NCI-H345 treated with DMSO at 0.1 percent for 48 hours (cell line): ENCODE results near the gene RLF.

Experiments
- DNase-seq: peaks from one replicate; lab custom pipeline; 2025; ENCODE audit not compliant: unreplicated experiment; lab: John Stamatoyannopoulos, UW

The RLF gene, protein sequence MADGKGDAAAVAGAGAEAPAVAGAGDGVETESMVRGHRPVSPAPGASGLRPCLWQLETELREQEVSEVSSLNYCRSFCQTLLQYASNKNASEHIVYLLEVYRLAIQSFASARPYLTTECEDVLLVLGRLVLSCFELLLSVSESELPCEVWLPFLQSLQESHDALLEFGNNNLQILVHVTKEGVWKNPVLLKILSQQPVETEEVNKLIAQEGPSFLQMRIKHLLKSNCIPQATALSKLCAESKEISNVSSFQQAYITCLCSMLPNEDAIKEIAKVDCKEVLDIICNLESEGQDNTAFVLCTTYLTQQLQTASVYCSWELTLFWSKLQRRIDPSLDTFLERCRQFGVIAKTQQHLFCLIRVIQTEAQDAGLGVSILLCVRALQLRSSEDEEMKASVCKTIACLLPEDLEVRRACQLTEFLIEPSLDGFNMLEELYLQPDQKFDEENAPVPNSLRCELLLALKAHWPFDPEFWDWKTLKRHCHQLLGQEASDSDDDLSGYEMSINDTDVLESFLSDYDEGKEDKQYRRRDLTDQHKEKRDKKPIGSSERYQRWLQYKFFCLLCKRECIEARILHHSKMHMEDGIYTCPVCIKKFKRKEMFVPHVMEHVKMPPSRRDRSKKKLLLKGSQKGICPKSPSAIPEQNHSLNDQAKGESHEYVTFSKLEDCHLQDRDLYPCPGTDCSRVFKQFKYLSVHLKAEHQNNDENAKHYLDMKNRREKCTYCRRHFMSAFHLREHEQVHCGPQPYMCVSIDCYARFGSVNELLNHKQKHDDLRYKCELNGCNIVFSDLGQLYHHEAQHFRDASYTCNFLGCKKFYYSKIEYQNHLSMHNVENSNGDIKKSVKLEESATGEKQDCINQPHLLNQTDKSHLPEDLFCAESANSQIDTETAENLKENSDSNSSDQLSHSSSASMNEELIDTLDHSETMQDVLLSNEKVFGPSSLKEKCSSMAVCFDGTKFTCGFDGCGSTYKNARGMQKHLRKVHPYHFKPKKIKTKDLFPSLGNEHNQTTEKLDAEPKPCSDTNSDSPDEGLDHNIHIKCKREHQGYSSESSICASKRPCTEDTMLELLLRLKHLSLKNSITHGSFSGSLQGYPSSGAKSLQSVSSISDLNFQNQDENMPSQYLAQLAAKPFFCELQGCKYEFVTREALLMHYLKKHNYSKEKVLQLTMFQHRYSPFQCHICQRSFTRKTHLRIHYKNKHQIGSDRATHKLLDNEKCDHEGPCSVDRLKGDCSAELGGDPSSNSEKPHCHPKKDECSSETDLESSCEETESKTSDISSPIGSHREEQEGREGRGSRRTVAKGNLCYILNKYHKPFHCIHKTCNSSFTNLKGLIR (N-terminal part only)

DNA sequence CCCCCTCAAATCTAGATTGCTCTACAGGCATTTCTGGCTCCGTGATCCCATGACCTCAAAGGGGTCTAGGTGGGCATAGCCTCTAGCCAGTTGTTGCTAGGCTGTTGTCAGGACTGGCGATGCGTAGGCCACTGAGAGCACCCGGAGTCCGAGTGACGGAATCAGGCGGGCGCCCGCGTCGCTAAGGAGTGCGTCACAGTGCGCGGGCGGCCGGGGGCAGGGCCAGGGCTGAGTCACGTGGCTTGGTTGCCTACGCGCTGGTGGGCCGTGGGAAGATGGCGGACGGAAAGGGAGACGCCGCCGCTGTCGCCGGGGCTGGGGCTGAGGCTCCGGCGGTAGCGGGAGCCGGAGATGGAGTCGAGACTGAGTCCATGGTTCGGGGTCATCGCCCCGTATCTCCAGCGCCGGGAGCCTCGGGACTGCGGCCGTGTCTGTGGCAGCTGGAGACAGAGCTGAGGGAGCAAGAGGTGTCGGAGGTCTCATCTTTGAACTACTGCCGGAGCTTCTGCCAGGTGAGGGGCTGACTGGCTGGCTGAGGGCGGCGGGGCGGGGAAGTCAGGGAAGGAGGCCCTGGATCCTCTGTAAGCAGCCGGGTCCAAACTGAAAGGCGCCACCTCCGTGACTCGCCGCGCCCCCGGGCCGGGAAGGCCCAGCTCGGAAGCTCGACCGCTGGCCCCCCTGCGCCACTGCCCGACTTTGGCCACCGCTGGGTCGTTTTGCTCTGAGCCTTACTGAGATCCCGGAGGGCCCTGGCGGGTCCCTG lies at the start of gene RLF:
TSS of gene RLF (plus strand) at position 263 of the 763 bp plus-strand sequence. CDS start at position 276, 13 bp downstream.
- peak; percentile 90 for DNase-seq

DNA sequence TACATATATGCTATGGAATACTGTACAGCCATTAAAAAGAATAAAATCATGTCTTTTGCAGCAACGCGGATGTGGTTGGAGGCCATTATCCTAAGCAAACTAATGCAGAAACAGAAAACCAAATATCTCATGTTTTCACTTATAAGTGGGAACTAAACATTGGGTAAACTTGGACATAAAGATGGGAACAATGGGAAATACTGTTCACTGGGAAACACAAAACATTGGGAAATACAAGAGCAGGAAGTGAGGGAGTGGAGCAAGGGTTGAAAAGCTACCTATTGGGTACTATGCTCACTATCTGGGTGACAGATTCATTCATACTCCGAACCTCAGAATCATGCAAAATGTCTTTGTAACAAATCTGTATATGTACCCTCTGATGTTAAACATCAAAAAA lies 46.8 kb upstream of the RLF start:
- DNase-seq = no peak

DNA sequence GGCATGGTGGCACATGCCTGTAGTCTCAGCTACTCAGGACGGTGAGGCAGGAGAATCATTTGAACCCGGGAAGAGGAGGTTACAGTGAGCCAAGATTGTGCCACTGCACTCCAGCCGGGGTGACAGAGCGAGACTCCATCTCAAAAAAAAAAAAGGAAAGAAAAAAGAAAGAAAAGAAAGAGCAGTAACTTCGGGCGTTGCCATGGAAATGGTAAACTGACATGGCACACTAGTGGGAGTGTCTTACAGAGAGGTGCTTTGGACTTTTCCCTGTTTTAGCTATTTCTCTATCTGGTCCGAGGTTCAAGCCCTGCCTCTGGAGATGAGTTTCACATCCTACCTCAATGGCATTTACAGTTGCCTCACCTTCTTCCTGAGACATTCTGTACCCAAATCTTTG lies 41.1 kb upstream of the RLF start:
- DNase-seq = no peak

DNA sequence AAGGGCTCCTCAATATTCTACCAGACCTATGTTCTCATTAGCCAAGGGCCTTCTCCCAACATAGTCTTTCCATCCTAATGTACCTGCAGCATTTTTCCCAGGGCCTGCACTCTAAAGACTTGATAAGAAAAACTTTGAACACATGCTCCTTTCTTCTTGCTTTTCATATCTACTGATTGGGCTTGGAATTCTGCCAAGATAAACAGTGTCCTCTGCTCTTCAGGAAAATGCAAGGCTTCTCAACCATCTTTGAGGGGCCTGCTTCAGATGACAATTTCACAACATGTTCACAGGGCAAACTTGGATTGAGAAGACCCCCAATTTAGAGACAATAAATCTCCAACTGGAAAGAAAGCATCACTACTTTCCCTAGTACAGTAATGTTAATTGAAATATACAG lies 38.3 kb upstream of the RLF start:
- DNase-seq = no peak

DNA sequence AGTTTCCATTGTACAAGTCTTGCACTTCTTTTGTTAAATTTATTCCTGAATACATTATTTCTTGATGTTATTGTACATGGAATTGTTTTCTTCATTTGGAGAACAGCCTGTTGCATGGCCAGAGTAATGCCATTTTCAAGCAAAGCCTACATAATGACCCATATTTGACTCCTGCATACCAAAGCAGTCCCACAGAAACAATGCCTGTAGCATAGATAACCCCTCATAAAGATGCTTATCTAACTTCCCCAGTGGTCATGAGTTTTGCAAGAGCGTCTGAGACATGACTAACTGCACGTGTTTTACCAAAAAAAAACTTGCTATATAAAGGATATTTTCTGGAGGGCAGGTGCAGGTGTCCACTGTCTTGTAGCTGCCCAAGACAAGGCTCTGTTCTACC lies 30.3 kb upstream of the RLF start:
- no peak for DNase-seq

DNA sequence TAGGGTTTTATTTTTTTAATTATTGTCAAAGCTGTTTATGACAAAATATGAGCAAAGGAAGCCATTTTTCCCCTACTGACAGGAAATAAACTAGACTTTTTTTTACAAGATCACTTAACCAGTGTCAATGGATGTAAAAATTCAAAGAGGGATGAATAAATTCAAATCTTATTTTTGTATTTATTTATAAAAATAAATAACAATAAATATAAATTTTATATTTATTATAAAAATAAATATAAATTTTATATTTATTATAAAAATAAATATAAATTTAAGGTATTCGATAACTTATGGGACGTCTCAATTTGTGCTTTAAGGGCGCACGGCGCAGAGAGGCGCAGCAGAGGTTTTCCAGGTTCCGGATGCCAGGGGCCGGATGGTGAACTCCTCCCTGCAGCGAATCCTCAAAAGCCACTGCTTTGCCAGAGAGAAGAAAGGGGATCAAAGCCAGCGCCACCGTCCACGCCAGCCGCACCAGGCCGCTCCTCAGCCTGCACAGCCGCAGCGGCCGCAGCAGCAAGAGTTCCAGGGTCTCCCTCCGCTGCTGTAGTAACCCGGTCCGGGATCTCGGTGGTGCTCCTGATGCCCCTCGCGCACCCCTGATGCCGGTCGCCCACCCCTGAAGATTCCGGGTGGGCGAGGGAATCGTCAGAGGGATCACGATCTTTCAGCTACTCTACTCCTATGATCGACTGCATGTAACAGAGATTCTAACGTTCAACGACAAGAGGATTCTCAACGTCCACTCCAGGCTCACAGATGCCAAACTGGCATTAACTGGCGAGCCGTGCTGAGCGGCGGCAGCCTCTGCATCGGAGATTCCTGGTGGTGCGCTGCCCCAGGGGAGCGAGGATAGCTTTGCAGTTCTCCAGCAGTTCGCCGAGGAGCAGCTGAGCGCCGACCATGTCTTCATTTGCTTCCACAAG lies 28.5 kb upstream of the RLF start:
- DNase-seq = no peak

DNA sequence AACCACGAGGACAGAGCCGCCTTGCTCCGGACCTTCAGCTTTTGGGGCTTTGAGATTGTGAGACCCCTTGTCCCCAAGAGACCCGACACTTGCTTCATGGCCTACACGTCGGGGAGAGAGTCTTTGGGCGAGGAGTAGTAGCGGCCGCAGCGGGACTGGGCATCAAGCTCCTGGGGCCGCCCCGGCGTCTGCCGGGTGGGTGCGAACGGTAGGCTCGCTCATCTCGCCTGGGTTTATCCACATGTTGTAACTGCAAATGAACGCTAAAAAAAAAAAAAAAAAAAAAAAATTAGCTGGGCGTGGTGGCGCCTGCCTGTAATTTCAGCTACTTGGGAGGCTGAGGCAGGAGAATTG lies 27.9 kb upstream of the RLF start:
- DNase-seq = no peak

DNA sequence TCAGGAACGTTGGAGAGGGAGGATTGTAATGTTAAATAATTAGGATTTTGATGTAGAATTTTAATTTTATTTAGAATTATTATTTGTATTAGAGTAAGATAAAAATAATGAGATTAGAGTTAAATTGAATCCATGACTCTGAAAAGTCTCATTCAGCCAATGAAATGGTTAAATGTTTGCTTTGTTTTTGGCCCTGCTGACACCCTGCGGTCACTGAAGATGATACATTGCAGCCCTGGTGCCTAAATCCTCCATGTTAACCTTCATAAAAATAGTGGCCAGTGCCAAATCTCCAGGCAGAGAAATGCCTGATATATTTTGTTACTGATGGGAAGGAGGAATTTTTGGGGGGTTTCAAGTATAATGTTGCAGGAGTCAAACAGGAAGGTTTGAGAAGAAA lies 27.3 kb upstream of the RLF start:
- no peak for DNase-seq

DNA sequence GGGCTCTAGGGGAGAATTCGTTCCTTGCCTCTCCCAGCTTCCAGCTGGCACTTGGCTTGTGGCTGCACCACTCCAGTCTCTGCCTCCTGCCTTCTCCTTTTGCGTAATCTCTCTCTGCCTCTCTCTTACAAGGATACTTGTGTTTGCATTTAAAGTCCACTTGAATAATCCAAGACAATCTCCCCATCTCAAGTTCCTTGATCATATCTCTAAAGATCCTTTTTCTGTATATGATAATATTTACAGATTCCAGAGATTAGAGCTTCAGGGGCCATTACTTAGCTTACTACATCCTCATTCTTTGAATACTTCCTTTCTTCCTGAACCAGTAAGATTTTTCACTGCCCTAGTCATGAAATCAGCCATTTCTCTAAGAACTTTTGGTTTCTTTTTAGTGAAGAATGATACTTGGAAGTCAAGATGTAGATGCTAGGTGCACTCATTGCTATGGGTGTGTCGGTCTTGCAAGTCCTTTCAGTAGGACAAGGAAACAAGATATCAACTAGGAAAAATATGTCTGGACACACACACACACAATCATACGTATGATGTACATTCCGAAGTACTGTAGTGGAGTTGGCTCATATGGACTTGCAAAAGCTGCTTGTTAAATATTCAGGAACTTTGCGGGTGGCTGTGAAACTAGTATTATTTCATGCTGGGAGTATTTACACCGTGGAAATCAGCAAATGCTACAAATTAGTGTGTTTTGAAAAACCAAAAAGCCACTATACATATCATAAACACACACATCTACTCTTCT lies 20.8 kb upstream of the RLF start:
- DNase-seq = no peak

DNA sequence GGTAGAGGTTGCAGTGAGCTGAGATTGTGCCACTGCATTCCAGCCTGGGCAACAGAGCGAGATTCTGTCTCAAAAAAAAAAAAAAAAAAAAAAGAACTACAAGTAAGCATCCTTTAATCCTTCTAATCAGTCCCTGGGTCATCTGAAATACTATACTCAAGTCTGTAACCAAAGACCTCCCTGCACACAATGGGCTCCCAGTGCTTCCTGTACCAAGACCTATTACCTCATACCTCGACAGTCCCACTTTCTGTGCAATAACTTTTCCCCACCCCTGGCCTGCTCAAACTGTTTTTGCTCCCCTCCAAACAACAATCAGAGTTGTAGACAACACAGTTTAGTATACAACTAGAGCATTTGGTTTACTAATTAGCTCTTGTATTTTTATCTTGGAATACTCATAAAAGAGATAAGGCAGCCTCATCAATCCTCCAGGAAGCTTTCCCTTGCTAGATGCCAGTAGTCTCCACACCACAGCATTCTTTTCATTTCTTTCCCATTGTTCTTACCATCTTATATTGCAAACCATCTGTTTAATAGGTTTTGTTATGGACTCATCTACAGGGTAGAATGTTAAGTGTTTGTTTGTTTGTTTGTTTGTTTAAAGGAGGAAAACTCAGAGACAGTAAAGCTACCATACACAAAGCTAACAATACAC lies 19.2 kb upstream of the RLF start:
- DNase-seq = no peak

DNA sequence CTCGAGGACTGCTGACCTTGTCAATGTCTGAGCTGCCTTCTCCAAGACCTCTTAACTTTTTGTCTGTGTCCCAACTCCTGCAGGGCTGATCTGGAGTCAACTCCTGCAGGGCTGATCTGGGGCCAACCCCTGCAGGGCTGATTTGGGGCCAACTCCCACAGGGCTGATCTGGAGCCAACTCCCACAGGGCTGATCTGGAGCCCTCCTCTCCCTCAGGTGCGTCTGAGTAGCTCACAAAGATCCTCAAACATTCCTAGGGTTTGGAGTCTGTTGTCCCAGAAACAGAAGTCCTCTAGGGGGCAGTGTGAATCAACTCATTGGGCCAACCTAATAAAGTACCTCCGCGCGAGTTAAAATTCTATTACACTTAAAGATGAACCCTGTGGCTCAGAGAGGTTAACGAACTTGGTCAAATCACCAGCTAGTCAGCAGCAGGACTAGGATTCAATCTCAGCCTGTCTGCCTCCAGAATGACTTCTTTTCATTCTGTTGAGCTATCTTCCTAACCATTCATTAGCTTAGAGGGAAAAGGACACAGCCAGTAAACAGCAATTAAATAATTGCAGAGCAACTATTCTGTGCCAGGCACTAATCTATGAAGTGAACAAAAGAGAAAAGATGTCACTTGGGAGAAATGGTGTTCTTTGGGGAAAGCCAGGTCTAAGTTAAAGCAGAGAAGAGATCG lies 17.2 kb upstream of the RLF start:
- DNase-seq = peak; percentile 53

DNA sequence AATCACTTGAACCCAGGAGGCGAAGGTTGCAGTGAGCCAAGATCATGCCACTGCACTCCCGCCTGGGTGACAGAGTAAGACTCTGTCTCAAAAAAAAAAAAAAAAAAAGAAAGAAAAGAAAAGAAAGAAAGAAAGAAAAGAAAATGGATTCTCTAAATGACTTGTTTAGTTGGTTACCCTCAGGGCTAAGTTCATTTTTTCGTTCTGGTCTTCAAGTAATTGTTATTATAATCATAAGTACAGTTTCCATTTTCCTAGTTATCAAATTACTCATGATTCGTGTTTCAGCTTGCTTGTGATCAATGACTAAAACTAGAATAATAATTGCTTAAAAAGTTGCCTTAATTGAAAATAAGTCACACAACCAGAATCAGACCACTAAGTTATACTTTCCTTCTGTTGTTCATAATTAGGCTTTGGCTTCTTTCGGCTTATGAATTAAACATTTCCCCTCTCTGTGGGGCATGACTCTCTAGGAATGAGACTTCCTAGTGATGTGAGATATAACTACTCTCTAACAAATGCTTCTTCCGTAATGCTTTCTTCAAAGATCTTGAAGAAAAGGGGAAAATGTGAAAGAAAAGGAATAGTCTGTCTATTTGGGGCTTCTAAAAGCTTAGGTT lies 9.6 kb upstream of the RLF start:
- DNase-seq = no peak

DNA sequence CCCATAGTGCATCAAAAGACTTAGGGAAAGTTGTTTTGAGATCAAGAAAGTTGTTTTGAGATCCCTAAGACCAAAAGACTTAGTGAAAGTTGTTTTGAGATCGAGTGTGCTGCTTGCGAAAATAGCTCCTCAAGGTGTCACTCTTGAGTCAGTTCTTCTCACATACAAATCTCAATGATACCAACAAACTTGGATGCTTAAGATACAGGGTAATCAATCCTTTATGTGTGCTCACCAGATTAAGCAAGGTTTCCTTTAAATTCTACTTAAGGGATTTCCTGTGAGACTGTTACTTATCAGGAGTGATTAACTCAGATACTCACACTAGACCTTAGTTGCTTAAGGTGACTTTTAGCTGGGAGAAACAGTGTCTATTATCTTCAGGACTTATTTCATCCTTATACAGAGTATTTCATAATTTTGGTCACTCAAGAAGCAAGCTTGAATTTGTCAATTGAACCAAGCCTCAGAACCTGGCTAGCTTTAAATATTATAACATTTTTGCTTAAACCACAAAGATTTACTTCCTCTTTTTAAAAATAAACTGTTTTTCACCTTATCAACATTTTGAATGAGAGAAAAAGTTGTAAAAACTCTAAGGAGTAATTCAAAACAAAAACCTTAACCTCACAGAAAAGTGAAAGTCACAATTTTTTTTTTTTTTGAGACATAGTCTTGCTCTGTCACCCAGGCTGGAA lies 8.0 kb upstream of the RLF start:
- DNase-seq = peak; percentile 53

DNA sequence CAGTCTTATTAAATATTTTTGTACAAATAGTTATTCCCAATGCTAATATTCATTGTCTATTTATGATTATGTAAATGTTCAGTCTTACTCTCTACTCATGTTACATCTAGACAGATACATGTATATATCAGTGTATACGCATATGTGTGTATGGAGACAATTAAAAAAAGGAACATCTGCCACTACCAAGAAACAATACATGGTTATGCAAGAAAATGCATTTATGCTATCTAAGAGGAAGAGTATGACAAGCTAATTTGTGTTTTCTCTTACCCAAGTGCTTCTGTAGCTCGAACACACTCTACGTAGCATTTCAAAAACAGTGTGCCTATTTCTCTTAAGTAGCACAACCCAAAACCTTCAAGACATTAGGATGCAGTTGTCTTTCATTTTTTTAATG lies 6.1 kb upstream of the RLF start:
- DNase-seq = no peak

DNA sequence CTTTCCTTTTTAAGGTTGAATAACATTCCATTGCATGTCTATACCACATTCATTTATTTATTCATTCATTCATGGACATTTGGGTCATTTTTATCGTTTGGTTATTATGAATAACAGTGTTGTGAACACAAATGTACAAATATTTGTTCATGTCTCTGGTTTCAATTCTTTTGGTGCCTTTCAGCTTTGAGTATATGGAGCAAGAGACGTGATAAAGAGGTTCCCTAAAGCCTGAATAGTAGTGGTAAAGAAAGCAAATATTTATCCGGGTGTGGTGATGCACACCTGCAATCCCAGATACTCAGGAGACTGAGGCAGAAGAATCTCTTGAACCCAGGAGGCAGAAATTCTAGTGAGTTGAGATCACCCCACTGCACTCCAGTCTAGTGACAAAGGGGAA lies 5.3 kb upstream of the RLF start:
- DNase-seq = no peak

DNA sequence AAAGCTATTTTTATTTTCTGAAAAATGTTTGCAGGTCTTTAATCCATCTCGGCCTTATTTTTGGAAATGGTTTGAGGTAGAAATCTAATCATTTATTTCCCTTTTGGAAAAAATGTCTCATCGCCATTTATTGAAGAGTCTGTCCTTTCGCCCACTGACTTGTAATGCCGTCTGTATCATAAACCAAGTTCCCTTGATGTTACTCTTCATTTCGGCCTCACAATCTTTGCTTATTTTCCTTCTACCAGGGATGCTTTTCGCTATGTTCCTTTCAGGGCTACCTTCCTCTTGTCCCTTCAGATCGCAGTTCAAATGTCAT lies 422 bp upstream of the RLF start:
- no peak for DNase-seq

DNA sequence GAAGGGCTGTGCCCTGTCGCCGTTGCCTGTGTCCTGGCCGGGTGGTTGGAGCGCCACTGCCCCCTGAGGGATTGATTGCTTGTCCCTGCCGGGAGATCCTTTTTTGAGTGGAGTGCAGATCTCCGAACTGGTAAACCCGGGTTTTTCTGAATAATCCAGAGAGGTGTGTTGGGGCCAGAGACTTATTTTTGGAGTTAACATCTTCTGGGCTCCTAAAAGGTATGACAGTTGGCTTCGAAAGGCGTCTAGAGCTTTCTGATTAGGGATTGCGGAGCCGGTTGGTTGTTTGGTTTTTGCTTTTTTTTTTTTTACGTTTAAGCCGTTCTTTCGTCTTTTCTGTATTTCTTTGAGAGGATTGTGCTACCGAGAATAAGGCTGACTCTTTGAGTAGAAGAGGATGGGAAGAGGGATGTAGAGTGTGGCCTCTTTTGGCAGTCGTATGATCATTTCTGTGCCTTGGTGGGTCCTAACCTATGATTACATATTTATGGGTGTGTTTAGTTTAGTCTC lies 756 bp downstream of the RLF start:
- DNase-seq = no peak
